Measurements from ENCODE around the gene RND1. TPM values are rescaled to one million over a fixed set of nuclear protein-coding genes. Genes with fewer than 3 reads are reported as not detected.

The RND1 gene
- total RNA-seq, 2 experiments from 2014 or later = 4.8 to 5.7 TPM

DNA sequence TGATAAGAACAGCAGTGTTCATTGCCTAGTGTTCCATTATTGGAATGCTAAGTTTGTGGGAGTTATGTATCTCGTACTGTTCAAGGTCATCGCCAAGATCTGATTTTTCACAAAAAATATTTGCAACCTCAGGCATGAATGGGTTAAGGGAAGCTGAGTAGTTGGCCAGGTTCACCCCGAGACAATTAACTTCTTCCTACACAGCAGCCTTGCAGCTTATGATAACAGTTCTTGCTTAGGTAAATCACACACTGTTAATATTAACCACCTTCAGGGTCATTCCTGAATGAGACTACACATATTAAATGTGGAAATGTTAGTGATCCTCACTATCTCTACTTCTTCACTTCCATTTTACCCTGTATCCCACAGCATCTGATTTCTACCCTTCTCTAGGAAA lies 41.6 kb upstream of the RND1 start:
- Histone ChIP-seq H3K4me3 (ENCODE audit: low read length) (no peak overlapping the region), H3K27me3 (ENCODE audit: control insufficient read depth in 1 of 2, insufficient read depth in 2 of 2, low read length in 2 of 2) (no peaks in the 10 kb centered on the region), H3K27ac (ENCODE audit: low read depth in 1 of 2, low read length in 2 of 2) (no peak overlapping the region), H3K36me3 (ENCODE audit: insufficient read depth, low read length) (no peaks in the 10 kb centered on the region), H3K9me3 (ENCODE audit: control insufficient read depth in 1 of 2, insufficient read depth in 1 of 2, low read length in 2 of 2) (no peaks in the 10 kb centered on the region), H3K4me1 (ENCODE audit: insufficient read depth, low read length) (peaks cover 13% of the 10 kb centered on the region)
- ChIA-PET POLR2A (no interaction called here), CTCF (no interaction called here)
- no peak for TF ChIP-seq CTCF (IDR thresholded peaks at IDR 0.05)
- Mint-ChIP-seq H3K27me3 (peaks cover 5% of the 10 kb centered on the region), H3K4me1 (ENCODE audit: low read depth) (peaks cover 4% of the 10 kb centered on the region), H3K27ac (no peak overlapping the region), H3K9me3 (no peaks in the 10 kb centered on the region), H3K4me3 (no peak overlapping the region), H3K36me3 (ENCODE audit: low read depth) (no peaks in the 10 kb centered on the region)
- DNase-seq (no peak), ATAC-seq (ENCODE audit: poor library complexity) (no peak)
- intact Hi-C loops (cut with DNase I, micrococcal nuclease) = no loop called here

GRCh38 chr12:48903982-48904411 lies 38.3 kb upstream of the RND1 start:
- Mint-ChIP-seq H3K4me3 (peak overlapping the region; percentile 54), H3K9me3 (no peaks in the 10 kb centered on the region), H3K36me3 (ENCODE audit: low read depth) (no peaks in the 10 kb centered on the region), H3K27ac (no peak overlapping the region), H3K4me1 (ENCODE audit: low read depth) (peaks cover 4% of the 10 kb centered on the region), H3K27me3 (peaks cover 5% of the 10 kb centered on the region)
- peaks cover 13% of the 10 kb centered on the region for H3K4me1 ChIP-seq (ENCODE audit: insufficient read depth, low read length)
- H3K27me3 ChIP-seq (ENCODE audit: control insufficient read depth in 1 of 2, insufficient read depth in 2 of 2, low read length in 2 of 2) = no peaks in the 10 kb centered on the region
- H3K4me3 ChIP-seq (ENCODE audit: low read length) = peak overlapping the region; percentile 37
- no peaks in the 10 kb centered on the region for H3K36me3 ChIP-seq (ENCODE audit: insufficient read depth, low read length)
- ChIA-PET CTCF (interaction anchor here (0.6 to 2.3 kb wide), 21 partner anchors 9 to 93 kb away, joined by 3 to 15 read pairs (median 4); partner anchors contain the start of genes DDX23, FKBP11, RND1 and WNT1), POLR2A (interaction anchor here (0.6 to 4.4 kb wide), 9 partner anchors 14 to 127 kb away, joined by 3 to 21 read pairs (median 4); partner anchors contain the start of genes FKBP11 and WNT1)
- intact Hi-C loops (cut with DNase I, micrococcal nuclease) = loop anchor here (1.0 to 5.0 kb wide), 4 partner anchors 21 to 93 kb away; partner anchors contain the start of genes DDN (in 1 of the 2) and FKBP11 (in 1 of the 2)
- peak; percentile 100 for ATAC-seq (ENCODE audit: poor library complexity)
- H3K9me3 ChIP-seq (ENCODE audit: control insufficient read depth in 1 of 2, insufficient read depth in 1 of 2, low read length in 2 of 2) = no peaks in the 10 kb centered on the region
- TF ChIP-seq CTCF (IDR thresholded peaks at IDR 0.05) = peak; percentile 80
- peak; percentile 73 to 93 (median 82) for DNase-seq
- H3K27ac ChIP-seq (ENCODE audit: low read depth in 1 of 2, low read length in 2 of 2) = no peak overlapping the region

DNA sequence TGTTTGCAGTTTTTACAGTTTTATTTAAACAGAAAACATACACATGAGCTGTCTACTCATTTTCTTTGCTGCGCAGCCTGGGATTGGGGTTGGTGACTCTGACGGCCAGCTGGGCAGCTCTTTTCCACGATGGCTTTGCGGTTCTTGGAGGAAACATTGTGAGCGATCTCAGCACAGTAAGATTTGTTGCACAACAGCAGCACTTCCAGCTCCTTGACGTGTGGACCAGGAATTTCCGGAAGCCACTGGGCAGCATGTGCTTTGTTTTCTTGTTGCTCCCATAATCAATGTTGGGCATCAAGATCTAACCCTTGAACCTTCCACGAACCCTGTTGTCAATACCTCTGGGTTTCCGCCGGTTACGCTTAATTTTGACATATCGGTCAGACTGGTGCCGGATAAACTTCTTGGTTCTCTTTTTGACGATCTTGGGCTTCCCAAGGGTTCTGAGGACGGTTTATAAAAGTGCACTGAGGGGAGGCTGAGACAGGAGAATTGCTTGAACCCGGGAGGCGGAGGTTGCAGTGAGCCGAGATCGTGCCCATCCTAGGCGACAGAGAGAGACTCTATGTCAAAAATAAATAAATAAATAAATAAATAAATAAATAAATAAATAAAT lies 37.8 kb upstream of the RND1 start:
- H3K9me3 ChIP-seq (ENCODE audit: control insufficient read depth in 1 of 2, insufficient read depth in 1 of 2, low read length in 2 of 2) = no peaks in the 10 kb centered on the region
- H3K36me3 Mint-ChIP-seq (ENCODE audit: low read depth) = no peaks in the 10 kb centered on the region
- H3K4me3 ChIP-seq (ENCODE audit: low read length) = peak overlapping the region; percentile 15
- no peaks in the 10 kb centered on the region for H3K9me3 Mint-ChIP-seq
- peaks cover 4% of the 10 kb centered on the region for H3K4me1 Mint-ChIP-seq (ENCODE audit: low read depth)
- ChIA-PET POLR2A (interaction anchor here (0.8 to 4.4 kb wide), 7 partner anchors 15 to 74 kb away, joined by 3 to 21 read pairs (median 5); partner anchors contain the start of genes FKBP11 and WNT1), CTCF (interaction anchor here (0.7 to 2.3 kb wide), 20 partner anchors 13 to 93 kb away, joined by 3 to 15 read pairs (median 4); partner anchors contain the start of genes FKBP11, RND1 and WNT1)
- no peak for TF ChIP-seq CTCF (IDR thresholded peaks at IDR 0.05)
- H3K27me3 ChIP-seq (ENCODE audit: control insufficient read depth in 1 of 2, insufficient read depth in 2 of 2, low read length in 2 of 2) = no peaks in the 10 kb centered on the region
- no peak for ATAC-seq (ENCODE audit: poor library complexity)
- no peak for DNase-seq
- no peak overlapping the region for H3K27ac ChIP-seq (ENCODE audit: low read depth in 1 of 2, low read length in 2 of 2)
- peak overlapping the region; percentile 20 for H3K4me3 Mint-ChIP-seq
- intact Hi-C loops (cut with DNase I, micrococcal nuclease) = loop anchor here (5.0 kb wide), 2 partner anchors 84 to 94 kb away; partner anchors contain the start of gene DDN (in 1 of the 2)
- H3K27ac Mint-ChIP-seq = no peak overlapping the region
- peaks cover 8% of the 10 kb centered on the region for H3K27me3 Mint-ChIP-seq
- peaks cover 13% of the 10 kb centered on the region for H3K4me1 ChIP-seq (ENCODE audit: insufficient read depth, low read length)
- no peaks in the 10 kb centered on the region for H3K36me3 ChIP-seq (ENCODE audit: insufficient read depth, low read length)

All from CD4-positive, alpha-beta T cell (primary cell).